ENCODE results near the gene PLA2G2A.
"Not testable (repeated sequence)": the region's sequence is repeated elsewhere in the genome, so short reads cannot be mapped to it uniquely, and the experiment has no call there.

Gene PLA2G2A, protein sequence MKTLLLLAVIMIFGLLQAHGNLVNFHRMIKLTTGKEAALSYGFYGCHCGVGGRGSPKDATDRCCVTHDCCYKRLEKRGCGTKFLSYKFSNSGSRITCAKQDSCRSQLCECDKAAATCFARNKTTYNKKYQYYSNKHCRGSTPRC

DNA sequence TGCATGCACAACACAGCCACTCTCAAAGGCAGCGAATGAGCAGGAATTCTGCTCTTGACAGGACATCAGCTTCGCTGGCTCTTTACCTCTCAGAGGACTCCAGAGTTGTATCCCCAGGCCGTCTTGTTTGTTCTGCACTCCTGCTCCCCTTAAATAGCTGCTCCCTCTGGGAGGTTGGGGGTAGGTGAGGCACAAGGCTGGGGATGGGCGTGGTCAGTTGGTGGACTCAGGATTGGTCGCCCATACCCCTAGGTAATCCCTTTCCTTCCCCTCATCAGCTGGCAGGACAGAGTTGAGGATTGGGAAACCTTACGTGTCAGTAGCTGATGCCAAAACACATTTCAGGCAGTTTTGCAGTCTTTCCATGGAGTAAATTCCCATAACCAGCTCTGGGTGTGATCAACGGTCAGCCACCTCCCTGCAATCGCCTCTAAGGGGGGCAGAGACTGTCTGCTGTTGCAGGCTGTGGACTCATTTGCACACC lies at the start of gene PLA2G2A:
TSS of gene PLA2G2A (minus strand) at position 125 of the 484 bp plus-strand sequence. CDS start 845 bp downstream, outside the sequence.
- in situ Hi-C loops (cut with HindIII; ENCODE audit: low pct_unique_long_range_greater_than_20kb, low sequenced_read_pairs), result no loop called here
- TF ChIP-seq JUND (IDR thresholded peaks at IDR 0.05; ENCODE audit: low read depth), result no peak
- DNase-seq (ENCODE audit: low read depth in 1 of 2, low spot score in 1 of 2), result no peak

DNA sequence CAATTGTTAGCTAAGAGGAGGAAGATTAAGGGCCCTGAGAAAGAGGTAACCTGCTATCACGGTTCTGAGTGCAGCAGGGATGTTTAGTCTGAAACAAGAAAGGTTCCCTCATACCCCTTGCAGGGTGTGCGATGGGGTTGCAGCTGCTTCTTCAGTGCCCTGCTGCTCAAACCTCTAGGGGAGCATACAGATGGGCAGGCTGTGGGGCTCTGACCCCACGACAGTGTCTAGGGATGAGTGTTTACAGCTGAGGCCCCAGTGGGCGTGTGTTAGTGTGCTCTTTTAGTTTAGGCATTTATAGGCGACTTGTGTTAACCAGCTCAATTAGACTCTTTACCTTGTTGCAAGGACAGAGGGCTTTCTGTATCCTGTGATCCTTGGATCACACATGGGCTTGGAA lies 49.3 kb upstream of the PLA2G2A start:
- TF ChIP-seq JUND (IDR thresholded peaks at IDR 0.05; ENCODE audit: low read depth), result no peak
- DNase-seq (ENCODE audit: low read depth in 1 of 2, low spot score in 1 of 2), result no peak
- in situ Hi-C loops (cut with HindIII; ENCODE audit: low pct_unique_long_range_greater_than_20kb, low sequenced_read_pairs), result no loop called here

DNA sequence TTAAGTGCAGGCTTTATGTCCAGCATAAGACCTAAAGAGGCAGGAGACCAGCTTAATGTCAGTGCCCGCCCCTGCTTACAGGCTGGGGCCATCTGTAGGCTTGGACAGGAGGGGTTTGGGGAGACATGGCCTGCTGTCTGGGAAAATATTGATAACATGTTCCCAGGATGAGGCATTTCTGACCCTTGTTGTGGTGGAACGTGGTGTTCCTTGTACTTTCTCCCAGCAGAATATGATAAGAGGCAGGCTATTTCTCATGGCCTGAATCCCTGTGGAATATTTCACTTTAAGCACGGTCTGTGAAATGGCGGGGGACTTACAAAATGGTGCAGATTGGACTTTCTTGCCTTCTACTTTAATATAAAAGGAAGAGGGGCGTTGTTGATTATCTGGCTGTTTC lies 48.7 kb upstream of the PLA2G2A start:
- in situ Hi-C loops (cut with HindIII; ENCODE audit: low pct_unique_long_range_greater_than_20kb, low sequenced_read_pairs), result no loop called here
- TF ChIP-seq JUND (IDR thresholded peaks at IDR 0.05; ENCODE audit: low read depth), result no peak
- DNase-seq (ENCODE audit: low read depth in 1 of 2, low spot score in 1 of 2), result no peak

DNA sequence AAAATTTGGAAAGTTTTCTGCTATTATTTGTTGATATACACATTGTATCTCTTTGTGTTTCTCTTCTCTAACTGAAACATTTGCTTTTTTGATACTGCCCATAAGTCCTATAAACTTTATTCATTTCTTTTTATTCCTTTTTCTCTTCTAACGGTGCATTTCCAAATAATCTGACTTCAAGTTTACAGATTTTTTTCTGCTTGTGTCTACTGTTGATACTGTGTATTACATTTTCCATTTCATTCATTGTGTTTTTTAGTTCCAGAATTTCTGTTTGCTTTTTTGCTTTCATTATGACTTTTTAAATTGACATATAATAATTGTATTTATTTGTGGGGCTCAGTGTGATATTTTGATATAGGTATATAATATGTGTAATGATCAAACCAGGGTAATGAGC lies 38.3 kb upstream of the PLA2G2A start:
- DNase-seq (ENCODE audit: low read depth in 1 of 2, low spot score in 1 of 2), result no peak
- no peak for TF ChIP-seq JUND (IDR thresholded peaks at IDR 0.05; ENCODE audit: low read depth)
- in situ Hi-C loops (cut with HindIII; ENCODE audit: low pct_unique_long_range_greater_than_20kb, low sequenced_read_pairs), result no loop called here

DNA sequence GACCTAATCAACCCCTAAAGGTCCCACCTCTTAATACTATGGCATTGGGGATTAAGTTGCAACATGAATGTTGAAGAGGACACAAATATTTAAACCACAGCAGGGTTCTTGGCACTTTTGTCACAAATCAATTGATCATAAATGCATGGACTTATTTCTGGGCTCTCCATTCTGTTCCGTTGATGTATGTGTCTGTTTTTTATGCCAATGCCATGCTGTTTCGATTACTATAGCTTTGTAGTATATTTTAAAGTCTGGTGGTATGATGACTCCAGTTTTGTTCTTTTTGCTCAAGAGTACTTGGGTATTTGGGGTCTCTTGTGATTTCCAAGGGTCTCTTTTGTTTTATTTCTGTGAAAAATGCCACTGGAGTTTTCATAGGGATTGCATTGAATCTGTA lies 34.7 kb upstream of the PLA2G2A start:
- in situ Hi-C loops (cut with HindIII; ENCODE audit: low pct_unique_long_range_greater_than_20kb, low sequenced_read_pairs), result no loop called here
- TF ChIP-seq JUND (IDR thresholded peaks at IDR 0.05; ENCODE audit: low read depth), result no peak
- DNase-seq (ENCODE audit: low read depth in 1 of 2, low spot score in 1 of 2), result no peak

DNA sequence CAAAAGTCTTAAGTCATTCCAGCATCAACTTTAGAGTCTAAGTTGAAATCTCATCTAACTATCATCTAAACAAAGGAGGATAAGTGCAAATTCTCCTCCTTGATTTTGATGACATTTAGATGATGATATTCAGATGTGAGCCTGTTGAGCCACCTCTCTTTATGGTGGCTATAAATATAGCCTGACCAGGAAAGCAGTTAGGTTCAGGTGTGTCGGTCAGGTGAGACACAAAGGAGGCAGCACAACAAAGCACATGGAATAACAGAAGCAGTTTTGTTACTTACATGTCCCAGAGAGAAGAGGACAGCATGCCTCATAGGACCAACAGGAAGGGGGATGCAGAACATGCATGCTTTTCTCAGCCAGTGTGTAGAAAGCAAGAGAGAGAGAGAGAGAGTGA lies 30.6 kb upstream of the PLA2G2A start:
- TF ChIP-seq JUND (IDR thresholded peaks at IDR 0.05; ENCODE audit: low read depth), result no peak
- in situ Hi-C loops (cut with HindIII; ENCODE audit: low pct_unique_long_range_greater_than_20kb, low sequenced_read_pairs), result no loop called here
- DNase-seq (ENCODE audit: low read depth in 1 of 2, low spot score in 1 of 2), result no peak

DNA sequence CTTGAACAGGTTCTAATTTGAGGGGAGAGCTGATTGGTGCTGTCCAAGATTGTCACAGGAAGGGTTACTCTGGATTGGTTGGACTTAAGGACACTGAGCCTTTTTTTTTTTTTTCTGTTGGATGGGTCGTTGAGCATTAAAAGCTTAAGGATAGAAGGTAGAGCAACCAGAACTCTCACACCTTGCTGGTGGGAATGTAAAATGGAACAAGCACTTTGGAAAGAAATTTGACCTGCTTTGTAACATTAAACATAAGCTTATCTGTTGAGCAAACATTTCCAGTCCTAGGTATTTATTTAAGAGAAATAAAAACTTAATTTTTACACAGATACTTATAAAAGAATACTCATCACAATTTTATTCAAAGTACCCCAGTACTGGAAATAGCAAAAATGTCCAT lies 29.8 kb upstream of the PLA2G2A start:
- no peak for TF ChIP-seq JUND (IDR thresholded peaks at IDR 0.05; ENCODE audit: low read depth)
- DNase-seq (ENCODE audit: low read depth in 1 of 2, low spot score in 1 of 2), result no peak
- in situ Hi-C loops (cut with HindIII; ENCODE audit: low pct_unique_long_range_greater_than_20kb, low sequenced_read_pairs), result no loop called here

DNA sequence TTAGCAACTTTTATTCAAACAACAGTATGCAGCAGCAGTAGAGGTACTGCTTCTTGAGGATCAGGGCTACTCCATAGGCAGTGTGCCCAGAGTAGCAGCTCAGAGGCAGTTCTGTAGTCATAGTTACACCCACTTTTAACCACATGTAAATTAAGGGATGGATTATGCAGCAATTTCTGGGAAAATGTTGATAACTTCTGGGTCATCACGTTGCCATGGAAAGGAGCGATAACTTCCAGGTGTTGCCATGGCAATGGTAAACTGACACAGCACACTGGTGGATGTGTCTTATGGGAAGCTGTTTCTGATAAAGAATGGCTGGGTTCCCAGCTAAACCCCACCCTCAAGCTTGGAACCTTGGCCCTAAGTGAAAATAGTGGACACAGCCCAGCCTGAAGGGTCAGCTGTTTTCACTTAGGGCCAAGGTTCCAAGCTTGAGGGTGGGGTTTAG lies 29.0 kb upstream of the PLA2G2A start:
- in situ Hi-C loops (cut with HindIII; ENCODE audit: low pct_unique_long_range_greater_than_20kb, low sequenced_read_pairs), result no loop called here
- TF ChIP-seq JUND (IDR thresholded peaks at IDR 0.05; ENCODE audit: low read depth), result no peak
- DNase-seq (ENCODE audit: low read depth in 1 of 2, low spot score in 1 of 2), result no peak

DNA sequence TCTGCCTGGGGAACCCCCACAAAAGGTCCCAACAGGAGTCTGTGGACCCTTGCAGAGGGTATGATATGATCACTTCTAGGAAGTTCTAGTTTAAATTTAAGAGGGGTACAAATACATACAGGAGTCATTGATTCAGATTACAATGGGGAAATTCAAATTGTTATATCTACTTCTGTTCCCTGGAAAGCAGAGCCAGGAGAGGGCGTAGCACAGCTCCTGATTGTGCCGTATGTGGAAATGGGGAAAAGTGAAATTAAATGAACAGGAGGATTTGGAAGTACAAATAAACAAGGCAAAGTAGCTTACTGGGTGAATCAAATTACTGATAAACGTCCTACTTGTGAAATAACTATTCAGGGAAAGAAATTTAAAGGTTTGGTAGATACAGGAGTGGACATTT lies 19.4 kb upstream of the PLA2G2A start:
- in situ Hi-C loops (cut with HindIII; ENCODE audit: low pct_unique_long_range_greater_than_20kb, low sequenced_read_pairs), result not testable (repeated sequence)

DNA sequence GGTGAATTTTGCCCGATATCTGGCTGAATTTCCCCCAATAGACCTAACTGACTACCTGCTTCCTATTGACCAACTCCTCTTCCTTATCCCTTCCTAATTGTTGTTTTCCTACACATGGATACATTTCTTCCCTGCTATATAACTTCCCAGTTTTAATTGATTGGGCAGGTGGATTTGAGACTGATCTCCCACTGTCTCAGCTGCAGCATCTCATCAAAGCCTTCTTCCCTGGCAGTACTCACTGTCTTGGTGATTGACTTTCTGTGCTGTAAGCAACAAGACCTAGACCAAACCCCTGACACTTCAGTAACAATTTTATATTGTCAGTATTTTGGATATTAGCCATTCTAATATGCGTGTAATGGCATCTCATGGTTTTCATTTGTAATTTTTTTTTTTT lies 11.3 kb upstream of the PLA2G2A start:
- in situ Hi-C loops (cut with HindIII; ENCODE audit: low pct_unique_long_range_greater_than_20kb, low sequenced_read_pairs), result no loop called here
- no peak for DNase-seq (ENCODE audit: low read depth in 1 of 2, low spot score in 1 of 2)
- TF ChIP-seq JUND (IDR thresholded peaks at IDR 0.05; ENCODE audit: low read depth), result no peak

More for the DNA sequence above, 19.4 kb upstream of the PLA2G2A start:
- not testable (repeated sequence) for DNase-seq (ENCODE audit: low read depth in 1 of 2, low spot score in 1 of 2)

DNA sequence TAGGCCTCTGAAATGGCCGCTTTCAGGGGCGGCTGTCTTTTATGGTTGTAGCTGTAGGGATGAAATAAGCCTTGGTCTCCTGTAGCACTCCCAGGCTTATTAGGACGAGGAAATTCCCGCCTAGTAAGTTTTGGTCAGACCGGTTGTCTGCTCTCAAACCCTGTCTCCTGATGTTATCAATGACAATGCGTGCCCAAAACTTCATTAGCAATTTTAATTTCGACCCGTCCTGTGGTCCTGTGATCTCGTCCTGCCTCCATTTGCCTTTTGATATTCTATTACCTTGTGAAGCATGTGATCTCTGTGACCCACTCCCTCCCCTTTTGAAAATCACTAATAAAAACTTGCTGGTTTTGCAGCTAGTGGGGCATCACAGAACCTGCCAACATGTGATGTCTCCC lies 10.8 kb upstream of the PLA2G2A start:
- DNase-seq (ENCODE audit: low read depth in 1 of 2, low spot score in 1 of 2); in situ Hi-C loops (cut with HindIII; ENCODE audit: low pct_unique_long_range_greater_than_20kb, low sequenced_read_pairs): not testable (repeated sequence)

DNA sequence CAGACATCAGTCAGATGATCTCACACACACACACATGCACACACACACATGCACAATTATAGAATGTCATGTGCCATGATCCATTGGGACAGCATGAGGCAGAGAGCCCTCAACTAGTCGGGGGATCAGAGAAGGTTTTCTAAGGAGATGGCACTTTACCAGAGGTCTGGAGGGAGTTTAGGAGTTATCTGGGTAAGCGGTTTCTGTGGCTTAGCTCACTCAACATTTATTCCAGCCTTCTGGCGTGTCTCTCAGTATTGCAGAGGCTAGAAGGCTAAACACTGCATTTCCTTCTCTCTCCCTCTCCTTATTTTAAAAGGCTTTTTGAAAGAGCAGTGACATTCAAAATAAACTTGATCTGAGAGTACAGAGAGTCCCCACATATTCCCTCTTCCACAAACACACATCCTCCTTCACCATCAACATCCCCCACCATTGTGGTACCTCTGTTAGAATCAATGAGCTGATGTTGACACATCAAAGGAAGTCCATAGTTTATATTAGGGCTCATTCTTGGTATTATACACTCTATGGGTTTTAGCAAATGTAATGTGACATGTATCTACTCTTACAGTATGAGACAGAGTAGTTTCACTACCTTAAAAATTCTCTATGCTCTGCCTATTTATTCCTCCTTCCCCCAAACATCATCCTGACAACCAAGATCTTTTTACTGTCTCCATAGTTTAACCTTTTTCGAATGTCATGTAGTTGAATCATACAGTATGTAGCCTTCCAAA lies 9.0 kb upstream of the PLA2G2A start:
- no peak for DNase-seq (ENCODE audit: low read depth in 1 of 2, low spot score in 1 of 2)
- in situ Hi-C loops (cut with HindIII; ENCODE audit: low pct_unique_long_range_greater_than_20kb, low sequenced_read_pairs), result no loop called here
- no peak for TF ChIP-seq JUND (IDR thresholded peaks at IDR 0.05; ENCODE audit: low read depth)

DNA sequence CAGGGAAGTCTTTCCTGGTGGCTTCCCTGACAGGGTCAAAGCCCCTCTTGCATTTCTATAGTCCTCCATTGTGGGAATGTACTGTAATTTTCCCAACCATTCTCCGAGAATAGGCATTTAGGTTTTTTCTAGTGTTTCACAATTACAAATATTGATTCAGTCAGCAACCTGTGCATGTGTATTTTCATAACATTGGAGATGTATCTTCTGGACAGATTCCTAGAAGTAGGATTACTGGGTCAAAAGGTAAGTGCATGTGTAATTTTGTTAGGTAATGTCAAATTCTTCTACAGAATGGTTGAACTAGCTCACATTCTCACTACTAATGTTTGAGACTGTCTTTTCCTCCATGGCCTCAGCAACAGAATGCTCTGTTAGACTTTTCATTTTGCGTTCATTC lies 8.3 kb upstream of the PLA2G2A start:
- in situ Hi-C loops (cut with HindIII; ENCODE audit: low pct_unique_long_range_greater_than_20kb, low sequenced_read_pairs), result no loop called here
- TF ChIP-seq JUND (IDR thresholded peaks at IDR 0.05; ENCODE audit: low read depth), result no peak
- DNase-seq (ENCODE audit: low read depth in 1 of 2, low spot score in 1 of 2), result no peak

DNA sequence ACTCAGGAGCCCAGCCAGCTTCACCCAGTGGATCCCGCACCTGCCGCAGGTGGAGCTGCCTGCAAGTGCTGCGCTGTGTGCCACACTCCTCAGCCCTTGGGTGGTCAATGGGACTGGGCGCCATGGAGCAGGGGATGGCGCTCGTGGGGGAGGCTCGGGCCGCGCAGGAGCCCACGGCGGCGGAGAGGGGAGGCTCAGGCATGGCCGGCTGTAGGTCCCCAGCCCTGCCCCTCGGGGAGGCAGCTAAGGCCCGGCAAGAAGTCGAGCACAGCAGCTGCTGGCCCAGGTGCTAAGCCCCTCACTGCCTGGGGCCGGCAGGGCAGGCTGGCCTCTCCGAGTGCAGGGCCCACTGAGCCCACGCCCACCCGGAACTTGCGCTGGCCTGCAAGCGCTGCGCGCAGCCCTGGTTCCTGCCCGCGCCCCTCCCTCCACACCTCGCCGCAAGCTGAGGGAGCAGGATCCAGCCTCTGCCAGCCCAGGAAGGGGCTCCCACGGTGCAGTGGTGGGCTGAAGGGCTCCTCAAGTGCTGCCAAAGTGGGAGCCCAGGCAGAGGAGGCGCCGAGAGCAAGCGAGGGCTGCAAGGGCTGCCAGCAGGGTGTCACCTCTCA lies 5.1 kb upstream of the PLA2G2A start:
- DNase-seq (ENCODE audit: low read depth in 1 of 2, low spot score in 1 of 2); in situ Hi-C loops (cut with HindIII; ENCODE audit: low pct_unique_long_range_greater_than_20kb, low sequenced_read_pairs): not testable (repeated sequence)

Measured in T47D (cell line).